Measurements from ENCODE around the gene SLC30A3. TPM values are rescaled to one million over a fixed set of nuclear protein-coding genes. Genes with fewer than 3 reads are reported as not detected.

Gene SLC30A3
- total RNA-seq, 1 donor from 2014 or later = 0.58 TPM

DNA sequence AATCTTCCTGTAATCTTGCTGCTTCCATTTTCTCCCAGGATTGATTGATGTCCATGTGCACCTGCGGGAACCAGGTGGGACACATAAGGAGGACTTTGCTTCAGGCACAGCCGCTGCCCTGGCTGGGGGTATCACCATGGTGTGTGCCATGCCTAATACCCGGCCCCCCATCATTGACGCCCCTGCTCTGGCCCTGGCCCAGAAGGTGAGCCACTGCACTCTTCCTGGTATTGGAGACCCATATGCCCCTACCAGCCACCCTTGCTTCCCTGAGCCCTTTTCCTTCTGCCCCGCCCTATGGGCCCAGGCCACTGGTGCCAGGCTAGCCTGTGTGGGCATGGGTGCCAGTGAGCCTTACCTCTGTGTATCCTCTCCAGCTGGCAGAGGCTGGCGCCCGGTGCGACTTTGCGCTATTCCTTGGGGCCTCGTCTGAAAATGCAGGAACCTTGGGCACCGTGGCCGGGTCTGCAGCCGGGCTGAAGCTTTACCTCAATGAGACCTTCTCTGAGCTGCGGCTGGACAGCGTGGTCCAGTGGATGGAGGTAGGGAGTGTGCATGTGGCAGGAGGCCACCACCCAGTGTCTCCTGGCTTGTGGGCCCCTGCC is 25.4 kb downstream of the SLC30A3 start:
- no peak overlapping the region for H3K27ac ChIP-seq
- TF ChIP-seq, protein P1, sequence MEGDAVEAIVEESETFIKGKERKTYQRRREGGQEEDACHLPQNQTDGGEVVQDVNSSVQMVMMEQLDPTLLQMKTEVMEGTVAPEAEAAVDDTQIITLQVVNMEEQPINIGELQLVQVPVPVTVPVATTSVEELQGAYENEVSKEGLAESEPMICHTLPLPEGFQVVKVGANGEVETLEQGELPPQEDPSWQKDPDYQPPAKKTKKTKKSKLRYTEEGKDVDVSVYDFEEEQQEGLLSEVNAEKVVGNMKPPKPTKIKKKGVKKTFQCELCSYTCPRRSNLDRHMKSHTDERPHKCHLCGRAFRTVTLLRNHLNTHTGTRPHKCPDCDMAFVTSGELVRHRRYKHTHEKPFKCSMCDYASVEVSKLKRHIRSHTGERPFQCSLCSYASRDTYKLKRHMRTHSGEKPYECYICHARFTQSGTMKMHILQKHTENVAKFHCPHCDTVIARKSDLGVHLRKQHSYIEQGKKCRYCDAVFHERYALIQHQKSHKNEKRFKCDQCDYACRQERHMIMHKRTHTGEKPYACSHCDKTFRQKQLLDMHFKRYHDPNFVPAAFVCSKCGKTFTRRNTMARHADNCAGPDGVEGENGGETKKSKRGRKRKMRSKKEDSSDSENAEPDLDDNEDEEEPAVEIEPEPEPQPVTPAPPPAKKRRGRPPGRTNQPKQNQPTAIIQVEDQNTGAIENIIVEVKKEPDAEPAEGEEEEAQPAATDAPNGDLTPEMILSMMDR (IDR thresholded peaks at IDR 0.05) = no peak
- no peaks in the 10 kb centered on the region for H3K9me3 ChIP-seq
- ATAC-seq = no peak
- no peaks in the 10 kb centered on the region for H3K27me3 ChIP-seq
- DNase-seq = no peak
- intact Hi-C loops (cut with DNase I) = no loop called here
- H3K36me3 ChIP-seq = peaks cover 100% of the 10 kb centered on the region
- no peaks in the 10 kb centered on the region for H3K4me1 ChIP-seq
- H3K4me3 ChIP-seq = no peak overlapping the region

DNA sequence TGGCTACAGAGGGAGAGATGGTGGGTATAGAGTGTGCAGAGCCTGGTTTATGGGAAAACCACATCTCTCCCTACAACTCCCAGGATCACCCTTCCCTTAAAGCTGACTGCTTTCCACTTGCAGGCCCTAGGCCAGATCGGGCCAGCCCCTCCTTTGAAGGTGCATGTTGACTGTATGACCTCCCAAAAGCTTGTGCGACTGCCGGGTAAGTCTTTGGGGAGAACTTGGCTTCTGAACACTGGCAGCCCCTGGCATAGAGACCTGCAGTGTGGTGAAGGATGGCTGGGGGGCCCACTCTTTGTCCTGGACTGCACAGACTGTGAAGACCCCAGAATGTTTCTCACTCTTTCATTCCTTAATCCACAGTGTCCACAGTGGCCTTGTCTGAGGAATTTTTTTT is 26.2 kb downstream of the SLC30A3 start:
- intact Hi-C loops (cut with DNase I) = no loop called here
- H3K36me3 ChIP-seq = peaks cover 100% of the 10 kb centered on the region
- H3K4me1 ChIP-seq = no peaks in the 10 kb centered on the region
- DNase-seq (no peak), ATAC-seq (no peak)
- H3K27me3 ChIP-seq = no peaks in the 10 kb centered on the region
- no peak overlapping the region for H3K27ac ChIP-seq
- TF ChIP-seq, protein P1 (IDR thresholded peaks at IDR 0.05) = no peak
- H3K9me3 ChIP-seq = no peaks in the 10 kb centered on the region
- no peak overlapping the region for H3K4me3 ChIP-seq

DNA sequence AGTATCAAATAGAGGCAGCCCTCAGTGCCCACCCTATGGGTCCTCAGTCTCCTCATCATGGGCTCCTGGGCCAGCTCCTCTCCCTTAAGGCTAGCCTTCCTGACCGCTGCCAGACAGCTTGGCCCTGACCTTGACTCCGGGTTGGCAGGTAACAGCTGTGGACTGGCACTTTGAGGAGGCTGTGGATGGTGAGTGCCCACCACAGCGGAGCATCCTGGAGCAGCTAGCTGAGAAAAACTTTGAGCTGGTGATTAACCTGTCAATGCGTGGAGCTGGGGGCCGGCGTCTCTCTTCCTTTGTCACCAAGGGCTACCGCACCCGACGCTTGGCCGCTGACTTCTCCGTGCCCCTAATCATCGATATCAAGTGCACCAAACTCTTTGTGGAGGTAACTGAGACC is 26.7 kb downstream of the SLC30A3 start:
- H3K4me3 ChIP-seq = no peak overlapping the region
- DNase-seq = no peak
- H3K27me3 ChIP-seq = no peaks in the 10 kb centered on the region
- TF ChIP-seq, protein P1 (IDR thresholded peaks at IDR 0.05) = no peak
- H3K36me3 ChIP-seq = peaks cover 100% of the 10 kb centered on the region
- intact Hi-C loops (cut with DNase I) = no loop called here
- no peaks in the 10 kb centered on the region for H3K9me3 ChIP-seq
- H3K4me1 ChIP-seq = no peaks in the 10 kb centered on the region
- no peak overlapping the region for H3K27ac ChIP-seq
- ATAC-seq = no peak

DNA sequence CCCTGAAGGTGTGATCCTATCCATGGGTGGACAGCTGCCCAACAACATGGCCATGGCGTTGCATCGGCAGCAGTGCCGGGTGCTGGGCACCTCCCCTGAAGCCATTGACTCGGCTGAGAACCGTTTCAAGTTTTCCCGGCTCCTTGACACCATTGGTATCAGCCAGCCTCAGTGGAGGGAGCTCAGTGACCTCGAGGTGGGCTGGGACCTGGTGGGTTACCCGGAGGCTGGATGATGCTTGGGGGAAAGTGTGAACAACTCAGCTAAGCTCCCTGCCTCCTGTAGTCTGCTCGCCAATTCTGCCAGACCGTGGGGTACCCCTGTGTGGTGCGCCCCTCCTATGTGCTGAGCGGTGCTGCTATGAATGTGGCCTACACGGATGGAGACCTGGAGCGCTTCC is 29.5 kb downstream of the SLC30A3 start:
- TF ChIP-seq, protein P1 (IDR thresholded peaks at IDR 0.05) = no peak
- H3K27ac ChIP-seq = no peak overlapping the region
- no peak overlapping the region for H3K4me3 ChIP-seq
- DNase-seq (no peak), ATAC-seq (peak; percentile 16)
- intact Hi-C loops (cut with DNase I) = no loop called here
- no peaks in the 10 kb centered on the region for H3K4me1 ChIP-seq
- no peaks in the 10 kb centered on the region for H3K27me3 ChIP-seq
- H3K9me3 ChIP-seq = no peaks in the 10 kb centered on the region
- H3K36me3 ChIP-seq = peaks cover 100% of the 10 kb centered on the region

DNA sequence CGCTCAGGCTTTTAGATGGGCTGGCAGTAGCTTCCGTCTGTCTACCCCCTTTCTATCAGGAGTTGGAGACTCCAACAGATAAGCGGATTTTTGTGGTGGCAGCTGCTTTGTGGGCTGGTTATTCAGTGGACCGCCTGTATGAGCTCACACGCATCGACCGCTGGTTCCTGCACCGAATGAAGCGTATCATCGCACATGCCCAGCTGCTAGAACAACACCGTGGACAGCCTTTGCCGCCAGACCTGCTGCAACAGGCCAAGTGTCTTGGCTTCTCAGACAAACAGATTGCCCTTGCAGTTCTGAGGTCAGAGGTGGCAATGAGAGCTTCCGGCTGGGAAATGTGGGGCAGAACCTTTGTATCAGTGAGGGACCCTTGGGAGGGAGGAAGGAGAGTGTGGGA is 30.9 kb downstream of the SLC30A3 start:
- intact Hi-C loops (cut with DNase I) = no loop called here
- H3K27ac ChIP-seq = no peak overlapping the region
- no peaks in the 10 kb centered on the region for H3K27me3 ChIP-seq
- H3K36me3 ChIP-seq = peaks cover 100% of the 10 kb centered on the region
- H3K9me3 ChIP-seq = no peaks in the 10 kb centered on the region
- TF ChIP-seq, protein P1 (IDR thresholded peaks at IDR 0.05) = no peak
- no peaks in the 10 kb centered on the region for H3K4me1 ChIP-seq
- ATAC-seq = no peak
- DNase-seq = no peak
- H3K4me3 ChIP-seq = no peak overlapping the region

DNA sequence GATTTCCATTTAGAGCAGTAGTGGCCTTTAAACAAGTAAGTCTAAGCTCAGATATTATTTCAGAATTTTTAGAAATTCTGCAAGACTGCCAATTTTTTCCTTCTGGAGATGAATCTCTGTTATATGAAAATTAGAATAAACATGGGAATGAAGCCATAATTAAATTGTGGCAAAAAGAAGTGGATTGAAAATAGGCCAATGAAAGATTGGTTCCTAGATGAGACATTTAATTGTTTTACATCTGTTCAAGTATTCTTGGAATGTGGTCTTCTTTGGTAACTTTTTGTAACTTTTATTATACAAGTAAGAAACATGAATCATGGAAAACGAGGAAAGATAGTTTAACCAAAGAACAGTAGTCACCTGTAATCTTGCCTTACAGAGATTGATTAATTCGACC is 35.3 kb downstream of the SLC30A3 start:
- intact Hi-C loops (cut with DNase I) = no loop called here
- Histone ChIP-seq H3K4me3 (no peak overlapping the region), H3K4me1 (no peaks in the 10 kb centered on the region), H3K27me3 (no peaks in the 10 kb centered on the region), H3K27ac (no peak overlapping the region), H3K9me3 (no peaks in the 10 kb centered on the region), H3K36me3 (peaks cover 98% of the 10 kb centered on the region)
- DNase-seq (no peak), ATAC-seq (no peak)
- TF ChIP-seq, protein P1 (IDR thresholded peaks at IDR 0.05) = no peak
